Parathyroid adenoma (tissue), 2 donors: Measurements from ENCODE around the gene GPRIN1.

Source experiments
- H2AFZ ChIP-seq: fragments of 300-600 bp; sonication (generic); one replicate; pipeline ENCODE4 v1.7.0; 2017; ENCODE audit warnings: antibody characterized with exemption, mild to moderate bottlenecking
- H3K27ac ChIP-seq: fragments of 300-600 bp; sonication (generic); one replicate; pipeline ENCODE4 v1.7.0; 2017
- H3K27me3 ChIP-seq: fragments of 300-600 bp; sonication (generic); one replicate; pipeline ENCODE4 v1.7.0; 2017; ENCODE audit warnings: low read length; ENCODE audit not compliant: control insufficient read depth, insufficient read depth
- H3K36me3 ChIP-seq: fragments of 300-600 bp; sonication (generic); one replicate; pipeline ENCODE4 v1.7.0; 2017; ENCODE audit warnings: low read length; ENCODE audit not compliant: control insufficient read depth, insufficient read depth
- H3K4me1 ChIP-seq: fragments of 300-600 bp; sonication (generic); one replicate; pipeline ENCODE4 v1.7.0; 2017; ENCODE audit warnings: control low read depth
- H3K4me2 ChIP-seq: fragments of 300-600 bp; sonication (generic); one replicate; pipeline ENCODE4 v1.7.0; 2017; ENCODE audit warnings: low read length
- H3K4me3 ChIP-seq: fragments of 300-600 bp; sonication (generic); one replicate; pipeline ENCODE4 v1.7.0; 2017; ENCODE audit warnings: low read depth, low read length
- H3K79me2 ChIP-seq: fragments of 300-600 bp; sonication (generic); one replicate; pipeline ENCODE4 v1.7.0; 2017; ENCODE audit warnings: control low read depth
- H3K9ac ChIP-seq: fragments of 300-600 bp; sonication (generic); one replicate; pipeline ENCODE4 v1.7.0; 2017; ENCODE audit warnings: mild to moderate bottlenecking
- H3K9me3 ChIP-seq: fragments of 300-600 bp; sonication (generic); one replicate; pipeline ENCODE4 v1.7.0; 2017; ENCODE audit warnings: low read length; ENCODE audit not compliant: control insufficient read depth
- CTCF ChIP-seq: fragments of 300-600 bp; sonication (generic); IDR thresholded peaks from one replicate; pipeline ENCODE4 v1.7.0; 2017; ENCODE audit warnings: antibody characterized with exemption, mild to moderate bottlenecking
- donor health status: primary hyperparathyroidism.

The GPRIN1 gene

GRCh38 chr5:176656467-176656990, 46.6 kb upstream of the GPRIN1 start:
- no peak overlapping the region for H3K9ac ChIP-seq
- H2AFZ ChIP-seq = no peak overlapping the region
- no peaks in the 10 kb centered on the region for H3K27me3 ChIP-seq
- no peak for TF ChIP-seq CTCF
- no peak overlapping the region for H3K4me2 ChIP-seq
- H3K27ac ChIP-seq = no peak overlapping the region
- H3K9me3 ChIP-seq = no peaks in the 10 kb centered on the region
- H3K36me3 ChIP-seq = no peaks in the 10 kb centered on the region
- no peaks in the 10 kb centered on the region for H3K79me2 ChIP-seq
- no peak overlapping the region for H3K4me3 ChIP-seq
- peaks cover 4% of the 10 kb centered on the region for H3K4me1 ChIP-seq

GRCh38 chr5:176654856-176655255, 44.9 kb upstream of the GPRIN1 start:
- Histone ChIP-seq H3K27ac (no peak overlapping the region), H3K36me3 (no peaks in the 10 kb centered on the region), H3K79me2 (no peaks in the 10 kb centered on the region), H3K4me1 (peaks cover 3% of the 10 kb centered on the region), H2AFZ (no peak overlapping the region), H3K4me2 (no peak overlapping the region), H3K27me3 (no peaks in the 10 kb centered on the region), H3K9ac (no peak overlapping the region), H3K4me3 (no peak overlapping the region), H3K9me3 (no peaks in the 10 kb centered on the region)
- TF ChIP-seq CTCF = no peak

- Histone ChIP-seq H3K79me2 (peaks cover 2% of the 10 kb centered on the region), H3K9ac (no peak overlapping the region)
Observed at GRCh38 chr5:176653401-176654385, 43.7 kb upstream of the GPRIN1 start.

GRCh38 chr5:176652136-176652535, 42.2 kb upstream of the GPRIN1 start:
- H3K4me3 ChIP-seq = no peak overlapping the region
- H3K9me3 ChIP-seq = no peaks in the 10 kb centered on the region
- H3K79me2 ChIP-seq = peaks cover 5% of the 10 kb centered on the region
- peaks cover 9% of the 10 kb centered on the region for H3K4me1 ChIP-seq
- no peak overlapping the region for H3K27ac ChIP-seq
- H3K9ac ChIP-seq = no peak overlapping the region
- no peak overlapping the region for H2AFZ ChIP-seq
- no peak overlapping the region for H3K4me2 ChIP-seq
- no peak for TF ChIP-seq CTCF
- H3K27me3 ChIP-seq = no peaks in the 10 kb centered on the region
- no peaks in the 10 kb centered on the region for H3K36me3 ChIP-seq

More at GRCh38 chr5:176653401-176654385, 43.7 kb upstream of the GPRIN1 start:
- Histone ChIP-seq H3K27ac (no peak overlapping the region), H3K4me3 (no peak overlapping the region), H3K4me2 (no peak overlapping the region), H2AFZ (no peak overlapping the region), H3K4me1 (peaks cover 3% of the 10 kb centered on the region), H3K9me3 (no peaks in the 10 kb centered on the region), H3K36me3 (no peaks in the 10 kb centered on the region), H3K27me3 (no peaks in the 10 kb centered on the region)
- TF ChIP-seq CTCF = no peak
